Lung (tissue), 12 donors: Measurements from ENCODE around the gene KDM4C. TPM values are rescaled to one million over a fixed set of nuclear protein-coding genes. Genes with fewer than 3 reads are reported as not detected.

Experiments used
- ATAC-seq: fragments of 200-7000 bp; cut with Tn5 transposase; one replicate; pipeline ENCODE4 v1.9.1; 2020; ENCODE audit warnings: moderate number of reproducible peaks; ENCODE audit not compliant: insufficient read depth, low FRiP score
- DNase-seq, 3 donors: peaks; one replicate each; pipeline ENCODE4 v3.0.0-alpha.2; 2013 to 2017
- H3K27ac ChIP-seq, 2 donors: one replicate each; pipeline ENCODE4 v1.5.1; 2013; ENCODE audit warnings: mild to moderate bottlenecking in 2 of 2, moderate library complexity in 2 of 2, control low read depth in 1 of 2, inconsistent platforms in 1 of 2, low read depth in 1 of 2, low read length in 1 of 2
- H3K27me3 ChIP-seq, 3 donors: one replicate each; pipeline ENCODE4 v1.5.1; 2013; ENCODE audit warnings: low read length in 2 of 3; ENCODE audit not compliant: control insufficient read depth in 3 of 3, insufficient read depth in 3 of 3
- H3K36me3 ChIP-seq, 4 donors: one replicate each; pipeline ENCODE4 v1.5.1; 2013; ENCODE audit warnings: low read length in 4 of 4, mild to moderate bottlenecking in 1 of 4, moderate library complexity in 1 of 4; ENCODE audit not compliant: control insufficient read depth in 4 of 4, insufficient read depth in 4 of 4
- H3K4me1 ChIP-seq, 5 donors: one replicate each; pipeline ENCODE4 v1.5.1; 2013; ENCODE audit warnings: low read length in 5 of 5, mild to moderate bottlenecking in 2 of 5, moderate library complexity in 1 of 5; ENCODE audit not compliant: control insufficient read depth in 5 of 5, insufficient read depth in 5 of 5
- H3K4me3 ChIP-seq: one replicate; pipeline ENCODE4 v1.5.1; 2013; ENCODE audit warnings: mild to moderate bottlenecking, control low read depth, moderate library complexity
- H3K9ac ChIP-seq, 2 donors: one replicate each; pipeline ENCODE4 v1.5.1; 2013; ENCODE audit warnings: low read length in 2 of 2, control low read depth in 1 of 2; ENCODE audit not compliant: insufficient read depth in 1 of 2
- H3K9me3 ChIP-seq, 4 donors: one replicate each; pipeline ENCODE4 v1.5.1; 2013; ENCODE audit warnings: low read length in 3 of 4, mild to moderate bottlenecking in 1 of 4, moderate library complexity in 1 of 4; ENCODE audit not compliant: control insufficient read depth in 4 of 4, insufficient read depth in 3 of 4
- CTCF ChIP-seq: IDR thresholded peaks from 2 replicates; pipeline ENCODE4 v1.5.1; 2012; ENCODE audit warnings: mild to moderate bottlenecking; ENCODE audit errors: control extremely low read depth, extremely low read depth
- WGBS, 2 donors: extraction: QIAGEN DNeasy Blood & Tissue Kit; methylation state at CpG; one replicate each; pipeline ENCODE4 v1.1.7; 2013; 5-methylcytosine and 5-hydroxymethylcytosine counted together
- polyA plus RNA-seq, 2 donors: library from polyadenylated mRNA; stranded (reverse); fragments of 200-250 nt; gene quantifications; one replicate each; pipeline ENCODE4 v1.2.1, GENCODE V29; 2013
- total RNA-seq, 2 donors: library from RNA; depleted of rRNA in 1 of 2; stranded (reverse); fragments of >200 nt in 1 of 2; gene quantifications; one replicate each; pipeline ENCODE4 v1.2.1, GENCODE V29; 2014 to 2021
- donor health status: control.
- donor health status: control.
- donor health status: Bipolar disorder and iron deficiency.
- donor health status: healthy.
- donor health status: DM: yes; HTN: yes; CAD: no.

Gene KDM4C
- total and polyA plus RNA-seq, 4 donors: 7.1 to 78.5 (median 25.0) TPM

GRCh38 chr9:6761306-6761705 is 3.5 kb downstream of the KDM4C start:
- no peak for DNase-seq
- TF ChIP-seq CTCF: no peak
- Histone ChIP-seq H3K4me3 (no peak overlapping the region), H3K4me1 (peaks cover 0 to 16% (median 2%) of the 10 kb centered on the region in 5 donors), H3K36me3 (no peaks in the 10 kb centered on the region), H3K27me3 (no peaks in the 10 kb centered on the region), H3K9ac (no peak overlapping the region), H3K27ac (no peak overlapping the region), H3K9me3 (peaks cover 0 to 5% (median 0%) of the 10 kb centered on the region in 4 donors)
- 87 to 96% methylated on average over 4 of the region's 4 CpGs for WGBS, 2 donors
- ATAC-seq: no peak

GRCh38 chr9:6763244-6763643 is 5.5 kb downstream of the KDM4C start:
- H3K4me1 ChIP-seq: peaks cover 0 to 11% (median 2%) of the 10 kb centered on the region in 5 donors
- no peak overlapping the region for H3K4me3 ChIP-seq
- no peaks in the 10 kb centered on the region for H3K27me3 ChIP-seq
- DNase-seq (no peak), ATAC-seq (no peak)
- no peak for TF ChIP-seq CTCF
- H3K9ac ChIP-seq: no peak overlapping the region
- no peaks in the 10 kb centered on the region for H3K36me3 ChIP-seq
- H3K9me3 ChIP-seq: peaks cover 0 to 5% (median 0%) of the 10 kb centered on the region in 4 donors
- no peak overlapping the region for H3K27ac ChIP-seq

GRCh38 chr9:6764011-6764410 is 6.2 kb downstream of the KDM4C start:
- Histone ChIP-seq H3K9ac (no peak overlapping the region), H3K36me3 (no peaks in the 10 kb centered on the region), H3K4me3 (no peak overlapping the region), H3K9me3 (peaks cover 0 to 5% (median 0%) of the 10 kb centered on the region in 4 donors), H3K4me1 (peaks cover 0 to 7% (median 2%) of the 10 kb centered on the region in 5 donors), H3K27ac (no peak overlapping the region), H3K27me3 (no peaks in the 10 kb centered on the region)
- no peak for DNase-seq
- WGBS, 2 donors: 95 to 97% methylated on average over 2 of the region's 2 CpGs
- no peak for ATAC-seq
- TF ChIP-seq CTCF: no peak

GRCh38 chr9:6764523-6764922 is 6.8 kb downstream of the KDM4C start:
- H3K27ac ChIP-seq: no peak overlapping the region
- no peaks in the 10 kb centered on the region for H3K27me3 ChIP-seq
- TF ChIP-seq CTCF: no peak
- H3K9ac ChIP-seq: no peak overlapping the region
- no peaks in the 10 kb centered on the region for H3K36me3 ChIP-seq
- peaks cover 0 to 5% (median 0%) of the 10 kb centered on the region in 4 donors for H3K9me3 ChIP-seq
- no peak for ATAC-seq
- peaks cover 0 to 7% (median under 1%) of the 10 kb centered on the region in 5 donors for H3K4me1 ChIP-seq
- DNase-seq: no peak
- no peak overlapping the region for H3K4me3 ChIP-seq
